Memory B cell (primary cell): ENCODE results near the gene CAPRIN1.

ENCODE experiments used
- ATAC-seq: fragments of 150-1000 bp; cut with Tn5 transposase; 2 replicates; pipeline ENCODE4 v1.10.0; 2021; ENCODE audit warnings: low read depth, mild to moderate bottlenecking, moderate library complexity
- DNase-seq, 2 donors: peaks; one replicate each; pipeline ENCODE4 v3.0.0; 2022; ENCODE audit warnings: low spot score in 2 of 2
- H3K27ac Mint-ChIP-seq: one replicate; pipeline ENCODE4 v1.8.0; 2022; ENCODE audit warnings: mild to moderate bottlenecking, moderate library complexity, mixed read lengths
- H3K27me3 Mint-ChIP-seq: one replicate; pipeline ENCODE4 v1.8.0; 2022; ENCODE audit warnings: mixed read lengths
- H3K36me3 Mint-ChIP-seq: one replicate; pipeline ENCODE4 v1.8.0; 2022; ENCODE audit warnings: mild to moderate bottlenecking, mixed read lengths
- H3K4me1 Mint-ChIP-seq: one replicate; pipeline ENCODE4 v1.8.0; 2022; ENCODE audit warnings: mixed read lengths
- H3K4me3 Mint-ChIP-seq: one replicate; pipeline ENCODE4 v1.8.0; 2022; ENCODE audit warnings: mild to moderate bottlenecking, moderate library complexity, mixed read lengths
- H3K9me3 Mint-ChIP-seq: one replicate; pipeline ENCODE4 v1.8.0; 2022; ENCODE audit warnings: mixed read lengths

The CAPRIN1 gene

DNA sequence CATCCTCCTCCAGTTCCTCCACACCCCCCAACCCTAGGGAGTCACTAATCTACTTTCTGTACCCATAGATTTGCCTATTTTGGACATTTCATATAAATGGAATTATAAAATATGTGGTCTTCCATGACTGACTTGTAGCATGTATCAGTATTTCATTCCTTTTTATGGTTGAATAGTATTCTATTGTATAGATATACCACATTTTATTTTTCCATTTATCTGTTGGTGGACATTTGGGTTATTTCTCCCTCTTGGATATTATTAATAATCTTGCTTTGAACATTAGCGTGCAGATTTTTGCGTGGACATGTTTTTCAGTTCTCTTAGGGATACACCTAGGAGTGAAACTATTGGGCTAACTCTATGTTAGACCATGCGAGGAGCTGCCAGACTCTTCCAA, 77.3 kb downstream of the CAPRIN1 start:
- DNase-seq (no peak), ATAC-seq (no peak)
- no peaks in the 10 kb centered on the region for H3K9me3 Mint-ChIP-seq
- no peaks in the 10 kb centered on the region for H3K4me1 Mint-ChIP-seq
- no peak overlapping the region for H3K4me3 Mint-ChIP-seq
- H3K27ac Mint-ChIP-seq: no peak overlapping the region
- H3K36me3 Mint-ChIP-seq: peaks cover 35% of the 10 kb centered on the region
- no peaks in the 10 kb centered on the region for H3K27me3 Mint-ChIP-seq

DNA sequence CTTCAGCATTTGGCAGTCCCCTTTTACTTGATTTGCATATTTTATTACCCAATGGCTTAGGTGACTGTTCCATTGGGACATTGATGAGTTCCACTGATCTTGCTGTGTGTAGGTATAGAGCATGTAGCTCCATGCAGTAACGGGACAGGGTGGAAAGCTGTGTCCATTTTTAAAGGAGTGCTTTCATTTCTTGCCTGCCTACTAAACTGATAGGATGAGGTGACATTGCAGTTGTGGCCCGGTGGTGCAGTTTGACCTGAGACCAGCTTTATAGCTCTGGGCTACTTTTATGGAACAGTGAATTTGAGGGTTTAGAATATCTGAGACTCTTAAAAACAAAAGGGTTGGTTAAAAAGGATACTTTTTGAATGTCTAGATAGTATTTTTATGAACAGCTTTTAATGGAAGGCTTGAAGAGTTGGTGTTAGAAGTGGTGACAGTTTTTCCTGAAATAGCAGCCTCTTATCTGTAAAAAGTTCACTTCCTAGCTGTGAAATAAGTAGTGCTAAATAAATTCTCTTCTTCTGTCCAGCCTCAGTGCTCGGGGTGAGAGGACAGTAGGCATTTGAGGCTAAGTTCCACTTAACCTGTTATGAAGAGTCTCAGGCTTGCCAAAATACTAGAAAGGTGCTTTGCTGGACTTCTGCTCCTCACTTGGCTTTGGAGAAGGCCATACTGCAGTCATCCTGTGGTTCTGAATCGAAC, 80.9 kb downstream of the CAPRIN1 start:
- Mint-ChIP-seq H3K9me3 (no peaks in the 10 kb centered on the region), H3K4me1 (no peaks in the 10 kb centered on the region), H3K36me3 (peaks cover 33% of the 10 kb centered on the region), H3K4me3 (no peak overlapping the region), H3K27ac (no peak overlapping the region), H3K27me3 (no peaks in the 10 kb centered on the region)
- DNase-seq (no peak), ATAC-seq (no peak)

- Mint-ChIP-seq H3K4me1 (peaks cover 5% of the 10 kb centered on the region), H3K27me3 (no peaks in the 10 kb centered on the region), H3K36me3 (peaks cover 41% of the 10 kb centered on the region), H3K4me3 (no peak overlapping the region), H3K9me3 (no peaks in the 10 kb centered on the region), H3K27ac (no peak overlapping the region)
- DNase-seq (no peak), ATAC-seq (no peak)
These were observed 83.2 kb downstream of the CAPRIN1 start for GRCh38 chr11:34134765-34135164.

GRCh38 chr11:34135439-34135838, 83.9 kb downstream of the CAPRIN1 start:
- Mint-ChIP-seq H3K27ac (no peak overlapping the region), H3K4me1 (peaks cover 5% of the 10 kb centered on the region), H3K4me3 (no peak overlapping the region), H3K27me3 (no peaks in the 10 kb centered on the region), H3K9me3 (no peaks in the 10 kb centered on the region), H3K36me3 (peaks cover 38% of the 10 kb centered on the region)
- ATAC-seq (no peak), DNase-seq (no peak)

GRCh38 chr11:34136420-34136819, 84.9 kb downstream of the CAPRIN1 start:
- Mint-ChIP-seq H3K9me3 (no peaks in the 10 kb centered on the region), H3K4me1 (peaks cover 5% of the 10 kb centered on the region), H3K27me3 (no peaks in the 10 kb centered on the region), H3K27ac (no peak overlapping the region), H3K36me3 (peaks cover 44% of the 10 kb centered on the region), H3K4me3 (no peak overlapping the region)
- ATAC-seq (no peak), DNase-seq (no peak)

DNA sequence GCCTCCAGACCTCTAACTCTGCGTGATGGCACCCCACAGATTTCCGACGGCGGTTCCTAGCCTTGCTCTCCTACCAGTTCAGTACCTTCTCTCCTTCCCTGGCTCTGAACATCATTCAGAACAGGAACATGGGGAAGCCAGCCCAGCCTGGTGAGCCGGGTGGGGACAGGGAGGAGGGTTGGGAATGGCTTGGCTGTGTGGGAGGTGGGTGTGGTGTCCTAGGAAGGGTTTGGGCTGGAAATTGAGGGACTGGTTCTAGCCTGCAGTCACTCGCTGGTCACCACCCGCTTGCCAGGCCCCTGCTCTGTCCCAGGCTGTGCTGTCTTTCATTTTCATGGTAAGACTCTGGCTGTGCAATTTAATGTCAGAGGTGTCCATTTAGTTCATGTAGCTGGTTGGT, 87.8 kb downstream of the CAPRIN1 start:
- Mint-ChIP-seq H3K27ac (no peak overlapping the region), H3K9me3 (no peaks in the 10 kb centered on the region), H3K36me3 (peaks cover 45% of the 10 kb centered on the region), H3K4me3 (no peak overlapping the region), H3K4me1 (peaks cover 5% of the 10 kb centered on the region), H3K27me3 (no peaks in the 10 kb centered on the region)
- ATAC-seq (no peak), DNase-seq (no peak)

GRCh38 chr11:34140149-34140548, 88.6 kb downstream of the CAPRIN1 start:
- no peak overlapping the region for H3K27ac Mint-ChIP-seq
- H3K4me3 Mint-ChIP-seq: no peak overlapping the region
- peaks cover 45% of the 10 kb centered on the region for H3K36me3 Mint-ChIP-seq
- no peaks in the 10 kb centered on the region for H3K9me3 Mint-ChIP-seq
- no peak for DNase-seq
- peaks cover 7% of the 10 kb centered on the region for H3K4me1 Mint-ChIP-seq
- ATAC-seq: no peak
- H3K27me3 Mint-ChIP-seq: no peaks in the 10 kb centered on the region

DNA sequence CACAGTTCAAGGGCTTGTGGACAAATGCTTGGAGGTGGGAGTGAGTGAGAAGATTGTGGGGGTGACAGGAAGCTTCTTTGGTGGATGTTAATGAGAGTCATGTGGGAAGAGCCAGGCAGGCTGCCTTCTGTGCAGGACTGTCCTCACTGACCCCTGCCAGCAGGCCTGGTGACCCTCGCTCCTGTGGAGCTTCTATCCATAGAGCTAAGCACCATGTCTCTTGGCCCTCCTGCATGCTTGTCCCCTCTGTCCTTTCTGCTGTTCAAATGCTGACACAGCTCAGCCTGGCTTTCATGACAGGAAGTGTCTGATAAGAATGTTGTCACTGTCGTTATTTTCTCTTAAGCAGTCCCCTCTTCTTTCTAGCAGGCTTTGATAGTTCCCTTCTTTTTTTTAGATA, 91.5 kb downstream of the CAPRIN1 start:
- H3K36me3 Mint-ChIP-seq: peaks cover 35% of the 10 kb centered on the region
- H3K4me3 Mint-ChIP-seq: no peak overlapping the region
- H3K4me1 Mint-ChIP-seq: peaks cover 16% of the 10 kb centered on the region
- H3K9me3 Mint-ChIP-seq: no peaks in the 10 kb centered on the region
- ATAC-seq (no peak), DNase-seq (no peak)
- peak overlapping the region; percentile 17 for H3K27ac Mint-ChIP-seq
- H3K27me3 Mint-ChIP-seq: no peaks in the 10 kb centered on the region

- Mint-ChIP-seq H3K4me1 (peaks cover 12% of the 10 kb centered on the region), H3K4me3 (no peak overlapping the region), H3K9me3 (no peaks in the 10 kb centered on the region), H3K27me3 (no peaks in the 10 kb centered on the region), H3K36me3 (peaks cover 28% of the 10 kb centered on the region), H3K27ac (peak overlapping the region; percentile 82)
- no peak for DNase-seq
- no peak for ATAC-seq
These were observed 93.5 kb downstream of the CAPRIN1 start for GRCh38 chr11:34145073-34145472.

- Mint-ChIP-seq H3K27ac (peak overlapping the region; percentile 82), H3K36me3 (peaks cover 24% of the 10 kb centered on the region), H3K4me3 (no peak overlapping the region), H3K4me1 (peaks cover 12% of the 10 kb centered on the region), H3K9me3 (no peaks in the 10 kb centered on the region), H3K27me3 (no peaks in the 10 kb centered on the region)
- DNase-seq: no peak
- ATAC-seq: peak; percentile 44
These were observed 94.4 kb downstream of the CAPRIN1 start for GRCh38 chr11:34145847-34146381.

DNA sequence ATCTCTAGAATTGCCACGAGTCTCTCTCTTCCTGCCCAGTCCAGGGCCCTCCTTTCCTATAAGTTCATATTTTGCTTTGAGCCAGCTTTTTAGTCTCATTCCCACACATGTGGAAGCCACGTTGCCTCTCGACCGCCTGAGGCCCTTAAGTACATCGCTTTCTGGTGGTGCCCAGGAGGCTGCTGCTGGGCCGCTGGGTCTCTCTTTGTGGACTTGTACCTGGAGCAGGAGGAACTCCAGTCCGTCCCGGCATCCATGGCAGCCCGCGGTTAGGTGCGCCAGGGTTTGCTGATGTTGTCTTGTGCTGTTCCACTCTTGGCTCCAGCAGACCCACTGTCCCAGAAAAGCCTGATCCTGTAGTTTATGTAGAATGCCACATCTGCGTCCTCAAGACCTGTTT, 94.9 kb downstream of the CAPRIN1 start:
- H3K9me3 Mint-ChIP-seq: no peaks in the 10 kb centered on the region
- peaks cover 12% of the 10 kb centered on the region for H3K4me1 Mint-ChIP-seq
- no peaks in the 10 kb centered on the region for H3K27me3 Mint-ChIP-seq
- DNase-seq (no peak), ATAC-seq (no peak)
- H3K27ac Mint-ChIP-seq: peak overlapping the region; percentile 82
- H3K4me3 Mint-ChIP-seq: no peak overlapping the region
- H3K36me3 Mint-ChIP-seq: peaks cover 21% of the 10 kb centered on the region

DNA sequence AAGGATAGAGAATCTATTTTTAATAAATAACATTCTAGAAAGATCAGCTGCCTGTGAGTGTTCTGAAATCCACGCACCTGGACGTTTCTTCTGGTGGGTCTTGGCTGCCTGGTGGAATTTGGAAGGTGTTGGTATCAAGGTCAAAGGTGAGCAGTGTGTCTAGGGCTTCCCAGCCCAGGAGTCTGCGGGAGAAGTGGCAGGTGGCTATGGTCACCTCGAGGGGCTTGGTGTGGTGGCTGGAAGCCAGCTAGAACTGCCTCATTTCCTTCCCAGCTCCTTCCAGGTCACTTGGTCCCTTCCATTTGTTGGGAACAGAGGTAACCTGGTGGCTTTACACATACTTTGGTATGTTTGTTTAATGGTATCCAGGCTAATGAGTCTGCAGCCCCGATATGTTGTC, 95.3 kb downstream of the CAPRIN1 start:
- no peak for ATAC-seq
- H3K27me3 Mint-ChIP-seq: no peaks in the 10 kb centered on the region
- peaks cover 17% of the 10 kb centered on the region for H3K36me3 Mint-ChIP-seq
- H3K4me3 Mint-ChIP-seq: no peak overlapping the region
- H3K4me1 Mint-ChIP-seq: peaks cover 12% of the 10 kb centered on the region
- no peak for DNase-seq
- H3K9me3 Mint-ChIP-seq: no peaks in the 10 kb centered on the region
- peak overlapping the region; percentile 82 for H3K27ac Mint-ChIP-seq

DNA sequence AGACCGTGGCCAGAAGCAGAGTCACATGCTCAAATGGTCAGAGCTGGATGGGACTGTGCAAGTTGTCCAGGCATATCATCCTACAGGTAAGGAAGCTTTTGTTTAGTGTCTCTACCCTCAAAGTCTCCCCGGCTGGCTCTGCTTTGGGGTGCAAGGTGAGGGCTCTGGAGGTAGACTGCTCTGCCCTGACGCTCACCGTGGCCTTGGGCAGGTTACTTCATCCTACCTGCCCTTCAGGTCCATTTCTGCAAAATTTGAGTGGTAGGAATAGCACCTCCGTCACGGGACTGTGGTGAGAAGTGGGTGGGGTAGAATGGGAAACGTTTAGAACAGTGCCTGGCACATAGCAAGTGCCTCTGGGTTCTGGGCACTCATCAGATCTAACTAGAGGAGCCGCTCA, 96.0 kb downstream of the CAPRIN1 start:
- H3K4me3 Mint-ChIP-seq: no peak overlapping the region
- H3K27me3 Mint-ChIP-seq: no peaks in the 10 kb centered on the region
- no peak overlapping the region for H3K27ac Mint-ChIP-seq
- ATAC-seq (no peak), DNase-seq (no peak)
- H3K9me3 Mint-ChIP-seq: no peaks in the 10 kb centered on the region
- H3K4me1 Mint-ChIP-seq: peaks cover 13% of the 10 kb centered on the region
- H3K36me3 Mint-ChIP-seq: peaks cover 14% of the 10 kb centered on the region

DNA sequence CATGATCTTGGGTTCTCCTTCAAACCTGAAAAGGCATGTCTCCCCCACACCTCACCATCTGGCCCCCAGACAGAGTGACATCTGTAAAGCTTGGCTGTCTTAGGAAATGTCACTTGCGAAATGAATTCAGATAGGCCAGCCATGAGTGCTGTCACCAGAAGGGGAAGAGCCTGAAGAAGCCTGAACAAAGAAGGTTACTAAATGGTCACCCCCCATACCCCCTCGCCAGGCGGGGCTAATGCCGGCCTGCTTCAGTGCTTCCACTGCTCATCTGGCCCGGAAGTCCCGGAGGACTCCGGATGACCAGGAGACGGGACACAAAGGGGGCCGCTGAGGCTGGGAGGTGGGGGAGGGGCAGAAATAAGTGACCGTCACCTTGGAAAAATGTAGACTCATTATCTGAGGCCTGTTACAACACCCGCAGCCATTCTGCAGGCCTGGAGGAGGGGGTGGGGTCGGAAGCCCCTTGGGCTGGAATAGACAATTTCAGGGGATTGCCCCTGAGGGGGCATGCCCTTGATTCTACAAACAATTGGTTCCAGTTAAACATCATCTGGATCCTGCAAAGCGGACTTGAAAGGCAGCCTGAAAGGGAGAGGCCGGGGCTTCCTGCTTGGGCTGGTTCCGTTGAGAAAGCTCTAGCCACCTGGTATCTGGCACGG, 97.1 kb downstream of the CAPRIN1 start:
- Mint-ChIP-seq H3K4me1 (peaks cover 23% of the 10 kb centered on the region), H3K27ac (no peak overlapping the region), H3K27me3 (no peaks in the 10 kb centered on the region), H3K9me3 (no peaks in the 10 kb centered on the region), H3K4me3 (no peak overlapping the region), H3K36me3 (peaks cover 8% of the 10 kb centered on the region)
- DNase-seq (no peak), ATAC-seq (no peak)

- DNase-seq (no peak), ATAC-seq (no peak)
- Mint-ChIP-seq H3K27me3 (no peaks in the 10 kb centered on the region), H3K4me1 (peaks cover 29% of the 10 kb centered on the region), H3K36me3 (peaks cover 8% of the 10 kb centered on the region), H3K9me3 (no peaks in the 10 kb centered on the region), H3K27ac (no peak overlapping the region), H3K4me3 (no peak overlapping the region)
These were observed 97.7 kb downstream of the CAPRIN1 start for GRCh38 chr11:34149274-34149673.
